Testis (tissue), 2 donors: ENCODE results near the gene SETD5.

Experiments
- CTCF ChIP-seq, 3 experiments: fragments of 450-650 bp in 2 of 3; fragments of 200-600 bp in 1 of 3; sonication (generic) in 1 of 3; IDR thresholded peaks; one replicate each; pipeline ENCODE4 v1.5.1; 2016 to 2019; ENCODE audit warnings: antibody characterized with exemption in 3 of 3, mild to moderate bottlenecking in 2 of 3, moderate library complexity in 1 of 3
- POLR2A ChIP-seq: fragments of 450-650 bp; IDR thresholded peaks from one replicate; pipeline ENCODE4 v1.6.1; 2017; ENCODE audit warnings: antibody characterized with exemption, mild to moderate bottlenecking, moderate library complexity

- TF ChIP-seq POLR2A (no peak), CTCF (IDR thresholded peaks at IDR 0.05) (no peak)
Observed at GRCh38 chr3:9452417-9452816, 55.0 kb downstream of the SETD5 start.
